ENCODE results near the gene FOXL3.

Gene FOXL3

DNA sequence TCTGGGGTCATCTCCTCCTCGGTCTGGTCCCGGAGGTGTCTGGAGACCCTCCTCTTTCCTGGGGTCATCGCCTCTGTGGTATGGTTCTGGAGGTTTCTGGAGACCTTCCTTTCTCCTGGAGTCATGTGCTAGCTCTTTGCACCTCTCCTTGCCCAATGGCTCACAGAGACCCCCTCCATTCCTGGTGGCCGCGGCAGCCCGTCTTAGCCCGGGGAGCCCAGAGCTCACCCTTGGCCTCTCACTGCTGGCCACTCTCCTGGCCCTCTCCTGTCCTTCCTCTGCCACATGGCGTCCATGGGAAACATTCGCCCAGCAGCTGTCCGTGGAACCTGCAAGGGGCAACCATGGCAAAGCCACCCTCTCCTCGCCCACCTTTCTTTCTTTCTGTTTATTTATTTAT lies 20.2 kb upstream of the FOXL3 start:
- DNase-seq, result no peak

DNA sequence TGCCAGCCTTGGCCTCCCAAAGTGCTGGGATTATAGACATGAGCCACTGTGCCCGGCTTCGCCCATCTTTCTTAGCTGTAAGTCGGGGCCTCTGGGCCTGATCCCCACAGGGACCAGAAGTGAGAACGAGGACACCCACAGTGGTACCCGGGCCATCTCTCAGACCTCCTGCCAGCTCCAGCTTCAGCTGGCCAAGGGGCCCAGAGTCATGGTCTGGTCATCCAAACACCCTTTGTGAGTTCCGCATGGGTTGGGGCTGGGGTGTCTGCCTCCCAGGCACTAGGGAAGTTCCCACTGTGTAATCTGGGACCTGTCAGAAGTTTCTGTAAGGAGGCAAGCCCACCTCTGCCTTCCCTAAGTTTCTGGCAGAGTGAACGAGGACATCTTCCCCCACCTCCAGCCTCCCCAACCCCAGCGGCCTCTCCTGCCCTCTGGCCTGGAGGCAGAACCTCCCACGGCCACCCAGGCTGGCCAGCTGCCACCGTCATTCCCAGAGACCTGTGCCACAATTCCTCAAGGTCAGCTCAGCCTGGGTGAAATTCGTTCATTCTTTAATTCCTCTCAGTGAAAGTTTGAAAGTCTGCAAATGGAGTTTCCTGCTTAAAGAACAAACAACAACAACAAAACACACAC lies 19.5 kb upstream of the FOXL3 start:
- DNase-seq, result no peak

DNA sequence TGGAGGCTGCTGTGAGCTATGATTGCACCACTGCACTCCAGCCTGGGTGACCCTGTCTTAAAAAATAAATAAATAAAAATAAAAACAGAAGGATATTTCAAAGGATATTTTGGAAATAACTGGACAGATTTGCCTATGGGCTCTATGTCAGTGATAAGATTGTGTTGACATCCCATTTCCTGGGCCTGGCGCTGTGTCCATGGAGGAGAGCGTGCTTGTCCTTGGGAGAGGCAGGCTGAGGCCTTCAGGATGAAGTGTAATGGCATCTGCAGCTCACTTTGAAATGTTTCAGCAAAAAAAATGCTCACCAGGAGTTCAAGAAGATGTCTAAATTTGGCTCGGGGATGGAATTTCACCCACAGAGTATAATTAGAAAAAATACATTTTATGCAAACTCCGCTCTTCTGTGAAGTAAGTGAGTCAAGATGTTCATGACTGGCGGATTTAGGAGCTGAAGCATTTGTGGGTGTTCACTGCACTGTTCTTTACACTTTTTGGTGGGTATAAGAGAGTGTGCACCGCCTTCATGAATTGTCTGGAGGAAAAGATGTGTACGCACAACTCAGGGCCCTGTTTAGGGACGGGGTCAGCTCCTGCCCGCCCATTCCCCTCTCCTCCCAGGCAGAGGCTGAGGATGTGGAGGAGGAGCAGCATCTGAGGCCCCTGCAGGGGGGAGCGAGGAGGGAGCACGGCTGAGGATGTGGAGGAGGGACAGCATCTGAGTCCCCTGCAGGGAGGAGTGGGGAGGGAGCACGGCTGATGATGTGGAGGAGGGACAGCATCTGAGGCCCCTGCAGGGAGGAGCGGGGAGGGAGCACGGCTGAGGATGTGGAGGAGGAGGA lies 18.5 kb upstream of the FOXL3 start:
- DNase-seq, result no peak

GRCh38 chr7:272108-272615 lies 17.8 kb upstream of the FOXL3 start:
- DNase-seq, result no peak

DNA sequence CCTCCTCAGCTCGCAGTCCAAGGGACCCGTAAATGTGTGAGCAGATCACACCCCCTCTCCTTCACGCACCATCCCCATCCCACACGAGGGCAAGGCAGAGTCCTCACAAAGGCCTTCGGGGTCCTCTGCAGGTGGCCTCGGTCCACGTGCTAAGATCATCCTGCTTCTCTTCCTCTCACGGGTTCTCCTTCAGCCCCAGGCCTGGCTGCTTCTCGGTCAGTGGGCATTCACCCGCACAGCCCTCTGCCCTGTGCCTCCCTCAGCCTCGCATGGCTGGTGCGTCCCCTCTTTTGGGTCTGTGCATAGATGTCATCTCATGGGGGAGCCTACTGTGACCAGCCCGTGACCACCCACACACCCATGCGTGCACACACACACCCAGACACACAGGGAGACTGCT lies 17.3 kb upstream of the FOXL3 start:
- no peak for DNase-seq

DNA sequence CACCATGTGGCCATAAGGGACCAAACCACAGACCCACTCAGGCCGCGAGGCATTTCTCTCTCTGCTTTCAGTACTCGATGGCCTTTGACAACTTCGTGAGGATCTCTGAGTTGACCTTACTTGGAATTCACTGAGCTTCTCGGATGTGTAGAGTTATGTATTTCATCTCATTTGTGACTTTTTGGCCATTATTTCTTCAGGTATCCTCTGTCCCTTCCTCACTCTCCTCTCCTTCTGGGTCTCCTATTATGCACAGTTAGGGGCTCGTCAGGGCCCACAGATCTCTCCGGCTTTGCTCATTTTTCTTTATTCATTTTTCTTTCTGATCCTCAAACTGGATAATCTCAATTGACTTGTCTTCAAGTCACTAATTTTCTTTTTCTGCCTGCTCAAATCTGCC lies 16.6 kb upstream of the FOXL3 start:
- no peak for DNase-seq

DNA sequence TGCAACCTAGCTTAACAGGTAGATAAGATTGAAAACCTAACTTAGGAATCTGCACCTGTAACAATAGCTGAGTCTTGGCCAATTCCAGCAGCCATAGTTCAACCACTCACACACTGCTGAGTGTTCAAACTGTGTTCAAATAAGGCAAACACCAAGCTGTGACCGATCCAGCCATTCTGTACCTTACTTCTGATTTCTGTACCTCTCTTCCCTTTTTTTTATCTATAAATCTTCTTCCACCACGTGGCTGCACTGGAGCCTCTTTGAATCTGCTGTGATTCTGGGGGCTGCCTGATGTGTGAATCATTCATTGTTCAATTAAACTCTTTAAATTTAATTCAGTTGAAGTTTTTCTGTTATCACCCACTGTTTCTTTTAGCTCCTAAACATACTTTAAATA lies 15.7 kb upstream of the FOXL3 start:
- DNase-seq, result no peak

GRCh38 chr7:276230-276835 lies 13.6 kb upstream of the FOXL3 start:
- DNase-seq, result no peak

DNA sequence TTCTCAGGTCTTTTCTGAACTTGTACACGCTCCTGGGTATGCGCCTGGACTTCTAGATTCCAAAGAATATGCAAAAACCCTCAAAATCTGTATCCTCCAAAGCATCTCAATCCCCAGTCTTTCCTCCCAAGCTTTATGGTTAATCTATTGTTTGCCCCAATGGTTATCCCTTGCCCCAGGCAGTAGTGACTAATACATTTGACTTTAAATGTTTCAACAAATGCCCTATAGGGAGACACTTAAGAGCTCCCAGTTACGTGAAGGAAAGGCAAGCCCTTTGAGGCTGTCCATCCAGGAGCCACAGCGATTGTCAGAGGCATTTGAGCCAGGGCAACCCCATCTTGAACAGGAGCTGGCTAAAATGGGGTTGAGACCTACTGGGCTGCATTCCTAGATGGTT lies 12.7 kb upstream of the FOXL3 start:
- no peak for DNase-seq

DNA sequence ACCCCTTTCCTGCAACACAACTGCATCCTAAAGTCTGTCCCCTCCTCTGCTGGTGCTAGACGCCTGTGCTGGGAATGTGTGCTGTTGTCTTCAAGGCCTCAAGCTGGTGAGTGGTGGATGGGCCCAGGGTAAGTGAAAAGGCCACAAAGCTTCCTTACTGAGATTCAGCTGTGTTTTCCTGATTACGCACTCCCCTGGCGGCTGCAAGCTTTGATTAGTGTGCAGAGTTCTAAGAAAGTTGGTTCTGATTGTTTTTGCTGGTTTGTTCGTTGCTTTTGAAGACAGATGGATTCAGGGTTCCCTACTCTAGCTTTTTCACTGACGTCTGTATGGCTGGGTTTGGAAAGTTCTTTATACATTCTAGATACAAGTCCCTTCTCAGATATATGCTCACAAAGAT lies 11.9 kb upstream of the FOXL3 start:
- no peak for DNase-seq

- DNase-seq, result no peak
These were observed 10.1 kb upstream of the FOXL3 start for GRCh38 chr7:279821-280220.

GRCh38 chr7:280461-280860 lies 9.5 kb upstream of the FOXL3 start:
- no peak for DNase-seq

DNA sequence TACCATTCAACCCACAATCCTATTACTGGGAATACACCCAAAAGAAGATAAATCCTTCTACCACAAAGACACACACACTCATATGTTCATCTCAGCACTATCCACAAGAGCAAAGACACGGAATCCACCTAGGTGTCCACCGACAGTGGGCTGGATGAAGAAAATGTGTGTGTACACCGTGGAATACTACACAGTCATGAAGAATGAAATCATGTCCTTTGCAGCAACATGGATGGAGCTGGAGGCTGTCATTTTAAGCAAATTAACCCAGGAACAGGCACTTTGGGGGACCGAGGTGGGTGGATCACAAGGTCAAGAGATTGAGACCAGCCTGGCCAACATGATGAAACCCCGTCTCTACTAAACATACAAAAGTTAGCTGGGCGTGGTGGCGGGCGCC lies 8.3 kb upstream of the FOXL3 start:
- no peak for DNase-seq

GRCh38 chr7:282621-283020 lies 7.3 kb upstream of the FOXL3 start:
- no peak for DNase-seq

DNA sequence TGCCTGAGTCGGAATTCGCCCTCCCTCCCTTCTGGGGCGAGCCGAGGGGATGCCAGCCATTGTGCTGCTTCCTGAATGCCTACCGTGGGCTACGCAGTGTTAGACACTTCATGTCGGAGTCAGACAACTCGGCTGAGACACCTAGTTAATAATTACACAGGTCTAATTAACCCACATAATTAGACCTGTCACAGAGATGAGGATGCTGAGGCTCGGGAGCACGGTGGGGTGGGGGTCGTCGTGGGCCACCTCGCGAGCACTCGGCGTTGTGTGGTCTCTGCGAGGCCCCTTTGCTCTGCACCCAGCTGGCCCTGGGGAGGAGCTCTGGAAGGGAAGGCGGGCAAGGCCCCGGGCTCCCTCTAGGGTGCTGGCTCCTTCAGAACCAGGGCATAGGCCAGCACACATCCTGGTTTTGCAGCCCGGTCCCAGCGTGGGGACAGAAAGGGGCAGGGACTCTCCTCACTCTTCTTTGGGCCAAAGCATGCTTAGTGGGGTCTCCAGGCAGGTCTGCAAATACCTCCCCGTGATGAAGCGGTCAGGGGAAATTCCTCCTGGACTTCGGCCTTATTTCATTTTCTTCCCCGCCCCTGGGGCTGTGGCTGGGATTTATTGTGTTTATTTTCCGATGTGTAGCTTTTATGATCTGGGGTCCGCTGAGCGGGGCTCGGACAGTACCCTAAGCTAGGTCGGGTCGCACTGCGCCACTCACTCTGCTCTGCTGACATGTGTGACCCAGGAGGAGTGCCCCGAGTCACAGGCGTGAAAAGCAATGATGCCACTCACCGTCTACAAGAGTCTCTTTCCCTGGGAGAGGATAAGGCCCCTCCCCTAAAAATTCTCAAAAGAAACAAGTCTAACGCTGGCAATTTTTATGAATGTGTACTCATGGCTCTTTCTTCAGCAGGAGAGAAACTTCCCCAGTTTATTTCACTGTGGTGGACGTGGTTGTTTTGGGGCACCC lies 4.9 kb upstream of the FOXL3 start:
- DNase-seq, result no peak

- DNase-seq, result no peak
These were observed 4.2 kb upstream of the FOXL3 start for GRCh38 chr7:285731-286130.

DNA sequence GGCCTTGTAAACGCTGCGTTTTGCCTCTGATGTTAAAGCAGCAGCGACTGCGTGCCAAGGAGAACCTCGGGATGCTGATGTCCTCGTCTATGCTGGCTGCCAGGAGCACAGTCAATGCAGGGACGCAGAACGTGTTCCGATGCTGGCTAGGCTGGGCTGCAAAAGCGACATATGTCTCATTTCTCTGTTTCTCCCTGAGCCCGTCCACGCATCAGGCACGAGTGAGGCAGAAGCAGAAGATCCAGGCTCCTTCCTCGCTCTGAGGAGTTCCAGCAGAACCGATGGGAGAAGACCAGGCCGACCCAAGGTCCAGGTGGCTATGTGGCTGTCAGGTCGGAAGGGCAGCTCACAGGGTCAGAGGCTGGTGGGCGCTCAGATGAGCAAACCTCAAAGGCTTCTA lies 3.7 kb upstream of the FOXL3 start:
- DNase-seq, result no peak

DNA sequence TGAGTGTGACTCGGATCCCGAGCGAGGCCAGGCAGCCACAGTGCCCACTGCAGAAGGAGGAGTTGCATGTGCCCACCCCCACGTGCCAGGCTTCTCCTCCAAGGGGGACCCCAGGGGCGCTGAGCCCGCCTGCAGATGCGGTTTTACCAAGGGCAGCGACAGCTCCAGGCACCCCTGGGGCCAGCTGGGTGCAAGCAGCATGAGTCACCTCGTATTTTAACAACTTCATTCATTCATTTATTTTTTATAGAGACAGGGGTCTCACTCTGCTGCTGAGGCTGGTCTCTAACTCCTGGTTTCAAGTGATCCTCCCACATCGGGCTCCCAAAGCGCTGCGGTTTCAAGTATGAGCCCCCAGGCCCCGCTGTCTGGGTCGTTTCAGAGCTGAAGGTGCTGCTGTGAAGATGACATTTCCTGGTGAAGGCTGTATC lies 1.3 kb upstream of the FOXL3 start:
- no peak for DNase-seq

GRCh38 chr7:289209-289755 lies 688 bp upstream of the FOXL3 start:
- DNase-seq, result no peak

- DNase-seq, result no peak
These were observed 793 bp downstream of the FOXL3 start for GRCh38 chr7:290554-291372.

GRCh38 chr7:291373-292092 lies 1.6 kb downstream of the FOXL3 start:
- DNase-seq, result no peak

All from activated CD8-positive, alpha-beta memory T cell treated with anti-CD3 and anti-CD28 coated beads for 24 hours (primary cell).